K562 (cell line): ENCODE results near the gene IRF2BP1. TPM values are rescaled to one million over a fixed set of nuclear protein-coding genes. Genes with fewer than 3 reads are reported as not detected.

ENCODE experiments used
- ATAC-seq: fragments of 200-7000 bp; cut with Tn5 transposase; 3 replicates; pipeline ENCODE4 v1.9.1; 2020; ENCODE audit warnings: moderate library complexity
- BruUV-seq: library from RNA; stranded (reverse); fragments of 400-500 nt; replicated peaks from 2 replicates; lab custom pipeline; 2021; lab: Mats Ljungman, UMichigan
- CTCF ChIA-PET: fragments of 300-600 bp; formaldehyde crosslinking; extraction: SDS; loops from one replicate; lab custom pipeline; 2021; ENCODE audit warnings: low intra/inter-chr PET ratio; lab: Yijun Ruan, JAX
- POLR2A ChIA-PET: fragments of 300-600, 350-650 bp; sonication (Branson Sonifier 250); formaldehyde crosslinking; extraction: SDS; loops from one replicate; lab custom pipeline; 2021; ENCODE audit warnings: antibody characterized with exemption, inconsistent platforms; lab: Yijun Ruan, JAX
- DNase-seq, 4 experiments: peaks; one replicate each; pipeline versions ENCODE4 v3.0.0 to v3.0.0-alpha.2; 2011 to 2018; ENCODE audit warnings: low spot score in 3 of 4, mixed read lengths in 3 of 4; ENCODE audit errors: extremely low read depth in 1 of 4
- FAIRE-seq: peaks from 2 replicates; lab custom pipeline; 2011; peaks lifted over from hg19 to GRCh38; lab: Jason Lieb, UNC
- H2AFZ ChIP-seq: 2 replicates; pipeline ENCODE4 v1.6.0; 2011; ENCODE audit warnings: low read depth, low read length, control low read depth, inconsistent platforms
- H3K27ac ChIP-seq: fragments of 200-600 bp; 3 replicates; pipeline ENCODE4 v1.8.0; 2011; ENCODE audit warnings: low read depth, mild to moderate bottlenecking, control low read depth, inconsistent platforms, low read length, moderate library complexity, mixed read lengths; ENCODE audit errors: extremely low read depth
- H3K27me3 ChIP-seq, 2 experiments: fragments of 300-600 bp in 1 of 2; 2 replicates in 1 of 2; 3 replicates in 1 of 2; pipeline versions ENCODE4 v1.6.0 to v1.8.0; 2011; ENCODE audit warnings: inconsistent platforms in 2 of 2, low read length in 2 of 2, mild to moderate bottlenecking in 1 of 2, mixed read lengths in 1 of 2, moderate library complexity in 1 of 2; ENCODE audit not compliant: control insufficient read depth in 2 of 2, insufficient read depth in 2 of 2
- H3K36me3 ChIP-seq: fragments of 300-600 bp; 3 replicates; pipeline ENCODE4 v1.8.0; 2011; ENCODE audit warnings: mild to moderate bottlenecking, low read length, inconsistent platforms; ENCODE audit not compliant: control insufficient read depth, insufficient read depth
- H3K4me1 ChIP-seq, 2 experiments: fragments of 200-600 bp in 1 of 2; replicated peaks in 1 of 2; 2 replicates in 1 of 2; 3 replicates in 1 of 2; pipeline versions ENCODE4 v1.5.1 to v1.8.0; 2011; ENCODE audit warnings: inconsistent platforms in 2 of 2, low read length in 2 of 2, mild to moderate bottlenecking in 1 of 2, mixed read lengths in 1 of 2, moderate library complexity in 1 of 2; ENCODE audit not compliant: control insufficient read depth in 2 of 2, insufficient read depth in 2 of 2
- H3K4me2 ChIP-seq: 2 replicates; pipeline ENCODE4 v1.6.1; 2011; ENCODE audit warnings: low read length, control low read depth, inconsistent platforms, mixed read lengths; ENCODE audit not compliant: insufficient read depth
- H3K4me3 ChIP-seq: fragments of 200-600 bp; sonication (generic), shearing (Covaris generic); 2 replicates; pipeline ENCODE4 v1.5.1; 2016; ENCODE audit warnings: control low read depth, inconsistent platforms
- H3K79me2 ChIP-seq: fragments of 200-600 bp; 3 replicates; pipeline ENCODE4 v1.8.0; 2011; ENCODE audit warnings: low read length, inconsistent platforms; ENCODE audit not compliant: control insufficient read depth, insufficient read depth
- H3K9ac ChIP-seq, 2 experiments: 2 replicates each; pipeline versions ENCODE4 v1.6.0 to v1.6.1; 2011; ENCODE audit warnings: low read depth in 2 of 2, low read length in 2 of 2, control low read depth in 1 of 2, inconsistent platforms in 1 of 2, mild to moderate bottlenecking in 1 of 2, mixed read lengths in 1 of 2; ENCODE audit not compliant: insufficient read depth in 1 of 2
- H3K9me1 ChIP-seq: one replicate; pipeline ENCODE4 v1.6.0; 2011; ENCODE audit warnings: inconsistent platforms, mild to moderate bottlenecking, low read length, moderate library complexity; ENCODE audit not compliant: control insufficient read depth, insufficient read depth
- H3K9me3 ChIP-seq: replicated peaks from 2 replicates; pipeline ENCODE4 v1.5.1; 2011; ENCODE audit warnings: low read depth, low read length, inconsistent platforms; ENCODE audit not compliant: control insufficient read depth, insufficient read depth
- H4K20me1 ChIP-seq: replicated peaks from 2 replicates; pipeline ENCODE4 v1.6.1; 2011; ENCODE audit warnings: low read length, inconsistent platforms, mixed read lengths; ENCODE audit not compliant: control insufficient read depth, insufficient read depth
- CC2D1A ChIP-seq: fragments of 450-650 bp; IDR thresholded peaks from 2 replicates; pipeline ENCODE4 v1.6.1; 2017; ENCODE audit warnings: mild to moderate bottlenecking
- DMBX1 ChIP-seq: fragments of 250-450 bp; sonication (Bioruptor Pico); IDR thresholded peaks from 2 replicates; pipeline ENCODE4 v1.8.0; 2022; ENCODE audit warnings: inconsistent platforms, mild to moderate bottlenecking, moderate library complexity, borderline replicate concordance
- FIP1L1 ChIP-seq: fragments of 200-400 bp; formaldehyde crosslinking; IDR thresholded peaks from 2 replicates; pipeline ENCODE4 v1.6.1; 2018; ENCODE audit warnings: mild to moderate bottlenecking, low read depth, low read length; ENCODE audit not compliant: poor library complexity, severe bottlenecking
- HNRNPH1 ChIP-seq: fragments of 200-400 bp; formaldehyde crosslinking; optimal IDR thresholded peaks from 2 replicates; pipeline ENCODE3; 2017; ENCODE audit warnings: low read depth, mild to moderate bottlenecking, low read length, moderate library complexity
- NEUROD1 ChIP-seq: fragments of 150-350 bp; IDR thresholded peaks from 2 replicates; pipeline ENCODE4 v1.6.1; 2014; ENCODE audit warnings: borderline replicate concordance, low read length, low read depth; ENCODE audit not compliant: partially characterized antibody
- RUNX1 ChIP-seq: sonication (generic); IDR thresholded peaks from 2 replicates; pipeline ENCODE4 v1.6.1; 2016; ENCODE audit warnings: antibody characterized with exemption, low read depth
- SMARCE1 ChIP-seq: fragments of 450-650 bp; IDR thresholded peaks from 2 replicates; pipeline ENCODE4 v1.7.1; 2016; ENCODE audit warnings: mild to moderate bottlenecking
- TFAP4 ChIP-seq: sonication (generic); formaldehyde crosslinking; IDR thresholded peaks from 2 replicates; pipeline ENCODE4 v1.8.0; 2022; ENCODE audit warnings: missing genetic modification reagents, mild to moderate bottlenecking, moderate library complexity, borderline replicate concordance
- U2AF1 ChIP-seq: fragments of 200-400 bp; formaldehyde crosslinking; optimal IDR thresholded peaks from 2 replicates; pipeline ENCODE3; 2017; ENCODE audit warnings: mild to moderate bottlenecking, low read depth, low read length, moderate library complexity
- VEZF1 ChIP-seq: fragments of 200-800 bp; sonication (Bioruptor generic); IDR thresholded peaks from 2 replicates; pipeline ENCODE4 v1.6.1; 2017; ENCODE audit warnings: missing genetic modification characterization, missing compliant biosample characterization
- ZBED1 ChIP-seq: IDR thresholded peaks from 2 replicates; pipeline ENCODE4 v1.6.1; 2014
- ZNF324 ChIP-seq: fragments of 250-450 bp; sonication (Bioruptor Pico); IDR thresholded peaks from 2 replicates; pipeline ENCODE4 v1.4.0; 2020; ENCODE audit warnings: mild to moderate bottlenecking
- ZNF507 ChIP-seq: conservative IDR thresholded peaks from 2 replicates; pipeline ENCODE4 v1.6.1; 2017; ENCODE audit warnings: missing genetic modification characterization, missing compliant biosample characterization
- ZNF77 ChIP-seq: fragments of 250-450 bp; sonication (Bioruptor Pico); IDR thresholded peaks from 2 replicates; pipeline ENCODE4 v1.5.0; 2020
- ZNF780A ChIP-seq: fragments of 250-450 bp; sonication (Bioruptor Pico); IDR thresholded peaks from 2 replicates; pipeline ENCODE4 v1.5.0; 2021; ENCODE audit warnings: mild to moderate bottlenecking
- WGBS: fragments of 100-300 bp; shearing (Covaris generic); methylation state at CpG from one replicate; pipeline ENCODE4 v1.1.6; 2016; ENCODE audit warnings: low coverage, mixed read lengths; ENCODE audit not compliant: insufficient coverage; ENCODE audit errors: missing lambda C conversion rate; 5-methylcytosine and 5-hydroxymethylcytosine counted together
- in situ Hi-C: fragments of 300-500 bp; cut with MboI; formaldehyde crosslinking; loops from 4 replicates; pipeline ENCODE4 v1.15.0; 2018; ENCODE audit warnings: inconsistent platforms, mixed read lengths
- intact Hi-C: fragments of 100-400 bp; cut with micrococcal nuclease; formaldehyde crosslinking; loops from 2 replicates; pipeline ENCODE4 v1.14.2; 2022
- polyA plus RNA-seq, 8 experiments: library from polyadenylated mRNA; depleted of rRNA in 4 of 8; stranded (reverse) in 5 of 8; unstranded in 3 of 8; fragments of >200 nt; fragmentation: Nextera tagmentation in 2 of 8; fragmentation: Illumina TruSeq in 1 of 8; extraction: Ambion mirVana in 2 of 8; extraction: Trizol in 1 of 8; gene quantifications; 2 replicates each; pipeline versions ENCODE4 v1.2.1 to v1.2.3, GENCODE V29; 2011 to 2014; ENCODE audit warnings: inconsistent platforms in 1 of 8, missing spikeins in 1 of 8
- total RNA-seq, 7 experiments: library from RNA; depleted of rRNA in 6 of 7; stranded (reverse); fragments of >200 nt in 6 of 7; fragmentation: Illumina TruSeq in 2 of 7; extraction: Trizol in 2 of 7; gene quantifications; 2 replicates each; pipeline versions ENCODE4 v1.2.1 to v1.2.3, GENCODE V29; 2011 to 2021; ENCODE audit warnings: low replicate concordance in 1 of 7

The IRF2BP1 gene
- total and polyA plus RNA-seq, 9 of the 15 experiments (the other 6 are each of a cell fraction or from before 2014, with no cell fraction given) = 0.61 to 35.9 (median 3.5) TPM

- 2% methylated on average over 19 of the region's 19 CpGs for WGBS
- H3K9me3 ChIP-seq = no peaks in the 10 kb centered on the region
- H3K9me1 ChIP-seq = no peaks in the 10 kb centered on the region
- ChIA-PET CTCF (no interaction called here), POLR2A (no interaction called here)
- H3K27ac ChIP-seq = no peak overlapping the region
- in situ Hi-C loops = no loop called here
- H3K27me3 ChIP-seq = peaks cover 16 to 50% of the 10 kb centered on the region in 2 experiments; a peak in 4 of 5 replicates
- intact Hi-C loops = no loop called here
- H3K9ac ChIP-seq = peak overlapping the region in 1 of 2 experiments; percentile 50; a peak in 2 of 4 replicates
- no TSS peak for BruUV-seq
- no peak overlapping the region for H2AFZ ChIP-seq
- H4K20me1 ChIP-seq = no peaks in the 10 kb centered on the region; the same call in 1 of the 2 replicates
- peak; percentile 67 for ATAC-seq
- FAIRE-seq = no peak
- H3K4me1 ChIP-seq = peaks cover 0 to 14% of the 10 kb centered on the region in 2 experiments; a peak in 3 of 5 replicates
- DNase-seq = no peak
- H3K79me2 ChIP-seq = no peaks in the 10 kb centered on the region
- TF ChIP-seq U2AF1 (no peak), RUNX1 (no peak), ZBED1 (peak; percentile 98), VEZF1 (CRISPR knock-in tag) (peak; percentile 4; the same call in 1 of the 2 replicates), DMBX1 (no peak), NEUROD1 (no peak), FIP1L1 (no peak), SMARCE1 (no peak), CC2D1A (no peak), ZNF507 (no peak), HNRNPH1 (no peak), ZNF780A (CRISPR knock-in tag) (no peak), ZNF77 (CRISPR knock-in tag) (no peak), ZNF324 (CRISPR knock-in tag) (no peak), TFAP4 (peak; percentile 52; the same call in 1 of the 2 replicates)
- TF ChIP-seq, all 486 proteins: peak for 3
- Histone ChIP-seq H3K4me3 (no peak overlapping the region), H3K36me3 (no peaks in the 10 kb centered on the region), H3K4me2 (no peak overlapping the region)
These were observed 49.3 kb upstream of the IRF2BP1 start for GRCh38 chr19:45935267-45935666.
